ENCODE data around the gene SNRPE.

SNRPE gene

DNA sequence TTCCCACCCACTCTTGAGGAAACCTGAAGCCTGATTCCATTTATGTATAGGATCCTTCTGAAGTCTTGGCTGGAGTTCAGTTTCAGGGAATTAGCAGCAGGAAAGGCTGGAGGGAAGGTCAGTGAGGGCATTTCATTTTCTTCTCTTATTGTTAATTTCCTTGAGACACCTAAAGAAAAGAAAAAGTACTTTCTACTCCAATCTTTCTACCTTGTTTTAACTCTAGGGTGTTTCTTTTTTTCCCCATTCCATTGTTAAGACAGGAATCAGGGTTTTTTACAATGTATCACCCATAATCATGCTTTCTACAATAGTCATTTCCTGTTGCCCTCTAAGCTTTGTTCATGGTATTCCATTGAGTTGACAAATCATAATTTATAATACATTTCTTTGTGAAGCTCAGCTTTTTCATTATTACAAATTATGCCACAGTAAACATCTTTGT is 27.4 kb downstream of the SNRPE start:
- no peak for DNase-seq

DNA sequence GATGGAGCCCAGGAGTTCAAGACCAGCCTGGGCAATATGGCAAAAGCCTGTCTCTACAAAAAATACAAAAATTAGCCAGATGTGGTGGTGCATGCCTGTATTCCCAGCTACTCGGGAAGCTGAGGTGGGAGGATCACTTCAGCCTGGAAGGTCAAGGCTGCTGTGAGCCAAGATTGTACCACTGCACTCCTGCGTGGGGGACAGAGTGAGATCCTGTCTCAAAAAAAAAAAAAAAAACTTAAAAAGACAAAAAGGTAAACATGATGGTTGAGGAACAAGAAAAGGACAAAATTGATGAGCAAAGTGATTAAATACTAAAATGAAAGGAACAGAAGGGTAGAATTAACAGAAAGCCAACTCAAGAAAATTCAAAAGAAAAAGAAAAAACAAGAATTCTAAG is 30.6 kb downstream of the SNRPE start:
- DNase-seq: no peak

DNA sequence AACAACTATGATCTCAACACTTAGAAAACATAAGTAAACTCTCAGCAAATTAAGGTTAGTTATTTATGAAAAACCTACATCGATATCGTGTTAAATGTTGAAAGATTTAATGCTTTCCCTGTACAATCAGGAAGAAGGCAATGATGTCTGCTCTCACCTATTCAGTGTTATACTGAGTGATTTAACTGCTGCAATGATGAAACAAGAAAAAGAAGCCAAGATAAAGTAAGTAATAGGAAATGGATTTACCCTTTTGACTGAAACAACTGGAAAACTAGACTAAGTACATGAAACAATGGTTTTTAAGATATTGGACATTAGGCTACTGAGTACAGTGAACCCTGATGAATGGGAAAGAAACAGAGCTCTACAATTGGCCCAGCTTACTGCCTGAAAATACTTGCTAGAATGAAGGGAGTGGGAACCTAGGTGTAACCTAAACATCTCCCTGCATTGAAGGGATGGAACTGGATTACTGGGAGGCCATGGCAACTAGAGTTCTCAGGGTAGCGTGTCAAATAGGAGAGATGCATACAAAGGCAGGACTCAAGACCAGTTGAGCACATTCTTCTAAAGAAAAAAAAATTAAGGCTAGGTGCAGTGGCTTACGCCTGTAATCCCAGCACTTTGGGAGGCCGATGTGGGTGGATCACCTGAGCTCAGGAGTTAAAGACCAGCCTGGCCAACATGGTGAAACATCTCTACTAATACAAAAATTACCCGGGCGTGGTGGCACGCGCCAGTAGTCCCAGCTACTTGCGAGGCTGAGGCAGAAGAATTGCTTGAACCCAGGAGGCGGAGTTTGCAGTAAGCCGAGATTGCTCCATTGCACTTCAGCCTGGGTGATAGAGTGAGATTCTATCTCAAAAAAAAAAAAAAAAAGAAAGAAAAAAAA is 37.3 kb downstream of the SNRPE start:
- DNase-seq: no peak

DNA sequence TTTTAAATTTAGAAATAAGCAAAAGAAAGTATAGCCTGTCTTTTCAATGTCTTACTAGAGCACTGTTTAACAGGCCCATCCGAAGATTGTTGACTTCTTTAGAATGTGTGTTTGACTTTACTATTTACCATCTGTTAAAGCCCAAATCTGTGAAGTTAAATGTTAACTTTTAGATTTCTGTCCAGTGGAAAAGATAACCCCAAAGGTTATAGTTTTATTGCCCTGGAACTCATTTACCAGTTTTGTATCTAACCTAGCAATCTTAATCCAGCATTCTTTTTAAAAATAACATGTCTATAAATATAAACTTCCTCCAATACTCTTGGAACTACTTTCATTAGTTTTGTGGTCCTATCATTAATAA is 37.9 kb downstream of the SNRPE start:
- no peak for DNase-seq

DNA sequence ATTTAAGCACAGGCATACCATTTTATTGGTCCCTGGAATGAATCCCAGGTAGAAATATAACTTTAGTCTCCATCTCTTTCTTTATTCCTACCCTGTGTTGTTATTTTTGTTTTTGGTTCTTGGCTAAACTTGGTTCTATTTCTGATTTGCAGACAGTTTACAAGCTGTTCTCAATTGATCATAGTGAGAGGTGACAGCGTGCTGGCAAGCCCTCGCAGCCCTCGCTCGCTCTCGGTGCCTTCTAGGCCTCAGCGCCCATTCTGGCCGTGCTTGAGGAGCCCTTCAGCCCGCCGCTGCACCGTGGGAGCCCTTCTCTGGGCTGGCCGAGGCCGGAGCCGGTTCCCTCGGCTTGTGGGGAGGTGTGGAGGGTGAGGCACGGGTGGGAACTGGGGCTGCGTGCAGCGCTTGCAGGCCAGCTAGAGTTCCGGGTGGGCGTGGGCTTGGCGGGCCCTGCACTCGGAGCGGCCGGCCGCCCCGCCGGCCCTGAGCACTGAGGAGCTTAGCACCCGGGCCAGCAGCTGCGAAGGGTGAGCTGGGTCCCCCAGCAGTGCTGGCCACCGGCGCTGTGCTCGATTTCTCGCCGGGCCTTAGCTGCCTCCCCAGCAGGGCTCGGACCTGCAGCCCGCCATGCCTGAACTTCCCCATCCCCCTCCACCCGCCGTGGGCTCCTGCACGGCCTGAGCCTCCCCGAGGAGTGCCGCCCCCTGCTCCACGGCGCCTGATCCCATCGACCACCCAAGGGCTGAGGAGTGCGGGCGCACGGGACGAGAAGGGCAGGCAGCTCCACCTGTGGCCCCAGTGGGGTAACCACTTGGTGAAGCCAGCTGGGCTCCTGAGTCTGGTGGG is 38.7 kb downstream of the SNRPE start:
- no peak for DNase-seq

DNA sequence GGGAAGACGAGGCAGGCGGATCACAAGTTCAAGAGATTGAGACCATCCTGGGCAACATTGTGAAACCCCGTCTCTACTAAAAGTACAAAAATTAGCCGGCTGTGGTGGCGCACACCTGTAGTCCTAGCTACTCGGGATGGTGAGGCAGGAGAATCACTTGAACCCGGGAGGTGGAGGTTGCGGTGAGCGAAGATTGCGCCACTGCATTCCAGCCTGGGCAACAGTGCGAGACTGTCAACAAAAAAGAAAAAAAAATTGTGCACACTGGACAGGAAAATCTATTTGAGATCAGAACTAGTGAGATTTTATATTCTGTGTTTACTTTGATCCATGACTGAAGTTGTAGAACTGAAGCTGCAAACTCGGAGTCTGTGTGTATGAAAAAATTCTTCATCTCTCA is 40.2 kb downstream of the SNRPE start:
- no peak for DNase-seq

DNA sequence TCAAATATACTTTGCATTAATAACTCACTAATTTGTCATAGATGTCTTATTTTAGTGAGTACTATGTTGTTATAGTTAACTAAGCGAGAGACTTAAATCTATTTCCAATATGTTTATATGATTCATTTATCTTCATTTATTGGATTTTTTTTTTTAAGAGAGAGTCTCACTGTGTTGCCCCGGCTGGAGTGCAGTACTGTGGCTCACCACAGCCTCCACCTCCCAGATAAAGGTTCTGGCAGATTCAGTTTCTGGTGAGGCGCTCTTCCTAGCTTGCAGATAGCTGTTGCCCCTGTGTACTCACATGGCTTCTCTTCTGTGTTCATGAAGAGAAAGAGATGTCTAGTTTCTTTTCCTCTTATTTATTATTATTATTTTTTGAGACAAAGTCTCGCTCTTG is 43.9 kb downstream of the SNRPE start:
- DNase-seq: no peak

DNA sequence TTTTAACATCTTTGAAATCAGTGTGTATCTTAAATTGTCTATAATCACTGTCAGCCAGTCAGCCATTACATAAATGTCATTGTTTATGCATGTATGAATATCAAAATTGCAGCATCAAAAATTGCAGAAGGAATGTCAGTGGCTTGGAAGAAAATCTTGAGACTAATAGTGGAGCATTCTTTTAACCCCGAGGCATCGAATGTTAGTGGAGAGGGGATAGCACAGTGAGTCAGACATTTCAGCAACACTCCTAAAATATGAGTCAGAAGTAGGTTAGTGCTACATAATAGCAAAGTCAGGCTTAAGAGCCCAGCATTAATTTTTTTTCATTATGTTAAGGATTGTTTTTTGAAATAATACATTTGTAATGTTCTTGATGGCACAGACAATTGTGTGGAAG is 45.5 kb downstream of the SNRPE start:
- no peak for DNase-seq

DNA sequence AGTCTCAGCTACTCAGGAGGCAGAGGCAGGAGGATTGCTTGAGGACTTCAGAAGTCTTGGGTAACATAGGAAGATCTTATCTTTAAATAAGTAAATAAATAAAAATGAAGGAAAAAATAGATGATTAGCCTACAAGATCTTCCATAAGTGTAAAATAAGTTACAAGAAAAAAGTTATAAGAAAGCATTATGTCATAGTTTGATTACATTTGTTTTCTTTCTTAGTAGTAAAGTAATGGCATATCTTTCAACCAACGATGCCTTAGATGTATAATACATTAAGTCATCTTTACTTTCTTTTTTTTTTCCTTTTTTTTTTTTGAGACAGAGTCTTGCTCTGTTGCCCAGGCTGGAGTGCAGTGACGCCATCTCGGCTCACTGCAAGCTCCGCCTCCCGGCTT is 46.5 kb downstream of the SNRPE start:
- DNase-seq: no peak

DNA sequence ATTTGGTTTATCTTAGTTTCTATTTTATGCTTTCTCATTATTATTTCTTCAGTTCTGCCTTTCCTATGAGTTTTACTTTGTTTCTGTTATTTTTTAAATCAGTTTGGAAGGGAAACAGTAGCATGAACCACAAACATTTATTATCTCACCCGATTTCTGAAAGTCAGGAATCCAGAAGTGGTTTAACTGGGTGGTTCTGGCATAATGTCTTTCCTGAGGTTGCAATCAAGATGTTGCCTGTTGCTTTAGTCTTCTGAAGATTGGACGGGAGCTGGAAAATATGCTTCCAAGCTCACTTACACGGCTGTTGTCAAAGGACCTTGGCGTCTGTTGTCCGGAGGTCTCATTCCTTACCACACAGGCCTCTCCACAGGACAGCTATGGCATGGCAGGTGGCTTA is 50.4 kb downstream of the SNRPE start:
- no peak for DNase-seq

DNA sequence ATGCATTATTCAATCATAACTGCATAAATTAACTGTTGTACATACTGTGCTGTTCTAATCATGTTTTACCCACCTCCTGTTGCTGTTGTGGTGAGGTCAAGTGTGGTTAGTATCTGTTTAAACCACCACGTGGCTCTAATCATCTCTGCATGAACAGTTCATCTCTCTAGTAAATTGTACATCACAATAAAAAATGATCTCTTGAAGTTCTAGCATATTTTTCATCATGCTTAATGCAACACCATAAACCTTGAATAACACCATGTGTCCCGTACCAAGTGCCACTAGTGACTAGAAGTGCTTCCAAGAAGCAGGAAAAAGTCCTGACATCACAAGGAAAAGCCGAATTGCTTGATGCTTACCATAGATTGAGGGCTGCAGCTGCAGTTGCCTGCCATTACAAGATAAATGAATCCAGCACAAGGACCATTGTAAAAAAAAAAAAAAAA is 51.7 kb downstream of the SNRPE start:
- DNase-seq: no peak

DNA sequence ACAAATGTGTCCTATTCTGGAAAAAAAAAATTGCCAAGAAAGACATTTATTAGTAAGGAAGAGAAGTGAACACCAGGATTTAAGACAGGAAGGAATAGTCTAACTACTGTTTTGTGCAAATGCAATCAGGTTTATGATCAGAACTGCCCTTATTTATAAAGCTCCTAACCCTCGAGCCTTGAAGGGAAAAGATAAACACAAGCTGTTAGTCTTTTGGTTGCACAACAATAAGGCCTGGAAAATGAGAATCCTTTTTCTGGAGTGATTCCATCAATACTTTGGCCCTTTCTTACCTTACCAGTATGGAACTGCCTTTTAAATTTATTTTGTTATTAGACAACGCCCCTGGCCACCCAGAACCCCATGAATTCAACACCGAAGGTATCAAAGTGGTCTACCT is 52.9 kb downstream of the SNRPE start:
- DNase-seq: no peak

DNA sequence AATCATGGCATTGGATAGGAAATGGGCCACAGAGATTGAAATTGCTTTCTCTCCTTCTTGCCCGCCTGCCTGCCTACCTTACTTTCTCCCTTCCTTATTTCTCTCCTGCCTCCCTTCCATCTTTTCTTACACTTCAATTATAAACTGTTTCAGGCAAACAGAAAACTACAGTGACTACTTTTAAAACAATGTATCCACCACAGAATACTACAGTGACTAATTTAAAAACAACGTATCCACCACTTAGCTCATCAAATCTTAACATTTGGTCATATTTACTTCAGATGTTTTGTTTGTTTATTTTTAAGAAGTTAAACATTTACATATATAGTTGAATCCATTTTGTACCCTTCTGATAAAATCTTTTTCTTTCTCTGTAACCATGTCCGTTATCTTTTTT is 54.4 kb downstream of the SNRPE start:
- no peak for DNase-seq

DNA sequence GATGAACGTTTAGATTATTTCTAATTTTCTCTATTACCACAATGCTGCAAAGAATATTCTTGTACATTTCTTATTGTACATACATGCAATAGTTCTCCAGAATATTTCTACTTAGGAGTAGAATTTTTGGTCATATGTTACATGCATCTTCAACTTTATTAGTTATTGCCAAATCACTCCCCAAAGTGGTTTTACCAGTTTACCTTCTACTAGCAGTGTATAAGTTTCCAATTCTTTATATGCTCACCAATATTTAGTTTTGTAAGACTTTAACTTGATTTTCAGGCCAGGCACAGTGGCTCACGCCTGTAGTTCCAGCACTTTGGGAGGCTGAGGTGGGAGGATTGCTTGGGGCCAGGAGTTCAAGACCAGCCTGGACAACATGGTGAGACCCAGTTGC is 55.4 kb downstream of the SNRPE start:
- no peak for DNase-seq

Measured in GDM1 (cell line).